Mesodermal cell (in vitro differentiated cells): ENCODE measurements around the gene EMX2.
A peak's percentile ranks its signal among the peaks of the same experiment; 100 is the strongest.

Experiments used
- H3K27ac ChIP-seq: 2 replicates; pipeline ENCODE4 v1.7.0; 2013; ENCODE audit warnings: mild to moderate bottlenecking, low read depth, low read length, moderate library complexity; ENCODE audit not compliant: severe bottlenecking
- H3K36me3 ChIP-seq: 2 replicates; pipeline ENCODE4 v1.7.1; 2013; ENCODE audit warnings: mild to moderate bottlenecking, low read length, moderate library complexity; ENCODE audit not compliant: control insufficient read depth, insufficient read depth
- H3K4me1 ChIP-seq: one replicate; pipeline ENCODE4 v1.7.1; 2013; ENCODE audit warnings: mild to moderate bottlenecking, low read length; ENCODE audit not compliant: insufficient read depth, control insufficient read depth, poor library complexity, severe bottlenecking
- H3K4me3 ChIP-seq: 2 replicates; pipeline ENCODE4 v1.7.0; 2013; ENCODE audit warnings: low read length, control low read depth, mild to moderate bottlenecking; ENCODE audit not compliant: insufficient read depth, poor library complexity, severe bottlenecking; ENCODE audit errors: extremely low read depth
- H3K9me3 ChIP-seq: 2 replicates; pipeline ENCODE4 v1.7.1; 2013; ENCODE audit warnings: mild to moderate bottlenecking, low read length, moderate library complexity; ENCODE audit not compliant: control insufficient read depth
- WGBS, 2 experiments: methylation state at CpG; one replicate each; pipeline ENCODE4 v1.1.5; 2013; ENCODE audit warnings: missing lambda C conversion rate in 2 of 2; ENCODE audit not compliant: insufficient coverage in 2 of 2; 5-methylcytosine and 5-hydroxymethylcytosine counted together

The EMX2 gene

GRCh38 chr10:117532003-117532385 is 10.6 kb upstream of the EMX2 start:
- Histone ChIP-seq H3K4me1 (peaks cover 10% of the 10 kb centered on the region), H3K36me3 (no peaks in the 10 kb centered on the region), H3K27ac (no peak overlapping the region), H3K4me3 (no peak overlapping the region), H3K9me3 (no peaks in the 10 kb centered on the region)
- WGBS, 2 experiments = 0 to 28% methylated on average over 1 to 2 of the region's 3 CpGs

- Histone ChIP-seq H3K4me3 (no peak overlapping the region), H3K9me3 (no peaks in the 10 kb centered on the region), H3K4me1 (peaks cover 10% of the 10 kb centered on the region), H3K27ac (no peak overlapping the region), H3K36me3 (no peaks in the 10 kb centered on the region)
- 4% methylated on average over 31 of the region's 33 CpGs for WGBS, 2 experiments
These were observed 10.0 kb upstream of the EMX2 start for GRCh38 chr10:117532451-117533107.

- Histone ChIP-seq H3K4me3 (no peak overlapping the region), H3K9me3 (no peaks in the 10 kb centered on the region), H3K27ac (no peak overlapping the region), H3K36me3 (no peaks in the 10 kb centered on the region), H3K4me1 (peaks cover 9% of the 10 kb centered on the region)
- 4 to 10% methylated on average over 10 to 13 of the region's 24 CpGs for WGBS, 2 experiments
These were observed 8.9 kb upstream of the EMX2 start for GRCh38 chr10:117533507-117534281.

GRCh38 chr10:117534321-117535297 is 7.9 kb upstream of the EMX2 start:
- H3K4me3 ChIP-seq = peak overlapping the region; percentile 16
- H3K4me1 ChIP-seq = peaks cover 4% of the 10 kb centered on the region
- no peaks in the 10 kb centered on the region for H3K36me3 ChIP-seq
- H3K27ac ChIP-seq = no peak overlapping the region
- 1 to 2% methylated on average over 34 to 63 of the region's 76 CpGs for WGBS, 2 experiments
- H3K9me3 ChIP-seq = no peaks in the 10 kb centered on the region

- H3K4me3 ChIP-seq = peak overlapping the region; percentile 16
- WGBS, 2 experiments = 0 to 2% methylated on average over 43 of the region's 54 CpGs
- H3K27ac ChIP-seq = no peak overlapping the region
- no peaks in the 10 kb centered on the region for H3K4me1 ChIP-seq
- H3K9me3 ChIP-seq = no peaks in the 10 kb centered on the region
- no peaks in the 10 kb centered on the region for H3K36me3 ChIP-seq
These were observed 7.1 kb upstream of the EMX2 start for GRCh38 chr10:117535298-117536071.

GRCh38 chr10:117536072-117536865 is 6.3 kb upstream of the EMX2 start:
- H3K4me3 ChIP-seq = no peak overlapping the region
- no peaks in the 10 kb centered on the region for H3K9me3 ChIP-seq
- 2 to 4% methylated on average over 24 to 33 of the region's 35 CpGs for WGBS, 2 experiments
- no peak overlapping the region for H3K27ac ChIP-seq
- no peaks in the 10 kb centered on the region for H3K36me3 ChIP-seq
- no peaks in the 10 kb centered on the region for H3K4me1 ChIP-seq

GRCh38 chr10:117536866-117537435 is 5.6 kb upstream of the EMX2 start:
- H3K27ac ChIP-seq = no peak overlapping the region
- 1% methylated on average over 27 to 37 of the region's 40 CpGs for WGBS, 2 experiments
- no peaks in the 10 kb centered on the region for H3K36me3 ChIP-seq
- peaks cover 3% of the 10 kb centered on the region for H3K4me1 ChIP-seq
- H3K9me3 ChIP-seq = no peaks in the 10 kb centered on the region
- H3K4me3 ChIP-seq = no peak overlapping the region

- H3K36me3 ChIP-seq = no peaks in the 10 kb centered on the region
- peak overlapping the region; percentile 1 for H3K4me3 ChIP-seq
- H3K27ac ChIP-seq = no peak overlapping the region
- WGBS, 2 experiments = 3 to 5% methylated on average over 12 to 21 of the region's 39 CpGs
- H3K9me3 ChIP-seq = no peaks in the 10 kb centered on the region
- peaks cover 8% of the 10 kb centered on the region for H3K4me1 ChIP-seq
These were observed 5.1 kb upstream of the EMX2 start for GRCh38 chr10:117537436-117537903.

GRCh38 chr10:117537904-117538524 is 4.5 kb upstream of the EMX2 start:
- Histone ChIP-seq H3K4me3 (no peak overlapping the region), H3K27ac (no peak overlapping the region), H3K9me3 (no peaks in the 10 kb centered on the region), H3K4me1 (peaks cover 11% of the 10 kb centered on the region), H3K36me3 (no peaks in the 10 kb centered on the region)
- 4 to 6% methylated on average over 32 to 33 of the region's 38 CpGs for WGBS, 2 experiments
